T-cell (primary cell): ENCODE measurements around the gene CCND3. TPM values are rescaled to one million over a fixed set of nuclear protein-coding genes. Genes with fewer than 3 reads are reported as not detected.

ENCODE experiments used
- ATAC-seq, 4 experiments: fragments of 200-7000 bp in 3 of 4; fragments of 150-1000 bp in 1 of 4; cut with Tn5 transposase; replicated peaks in 1 of 4; 1 replicate in 3 of 4; 2 replicates in 1 of 4; pipeline ENCODE4 v1.10.0; 2021; ENCODE audit warnings: moderate library complexity in 3 of 4, mild to moderate bottlenecking in 2 of 4, moderate number of reproducible peaks in 1 of 4
- CTCF ChIA-PET, 2 donors: fragments of 300-600 bp; sonication (Branson Sonifier 250); formaldehyde crosslinking; loops; one replicate each; lab custom pipeline; 2022; ENCODE audit warnings: antibody characterized with exemption in 2 of 2; lab: Charles Lee
- POLR2A ChIA-PET, 2 donors: fragments of 300-600 bp; sonication (Branson Sonifier 250); formaldehyde crosslinking; loops; one replicate each; lab custom pipeline; 2022; ENCODE audit warnings: antibody characterized with exemption in 2 of 2; lab: Charles Lee
- DNase-seq, 35 experiments: peaks; one replicate each; pipeline versions ENCODE4 v3.0.0 to v3.0.0-alpha.2; 2013 to 2023
- H3K27ac ChIP-seq: one replicate; pipeline ENCODE4 v1.5.1; 2013; ENCODE audit warnings: low read length
- H3K27me3 ChIP-seq, 2 experiments: replicated peaks in 1 of 2; 1 replicate in 1 of 2; 2 replicates in 1 of 2; pipeline versions ENCODE4 v1.6.1 to v1.7.0; 2013; ENCODE audit warnings: low read length in 1 of 2, mixed read lengths in 1 of 2; ENCODE audit not compliant: control insufficient read depth in 2 of 2, insufficient read depth in 2 of 2; ENCODE audit errors: extremely low read depth in 1 of 2
- H3K36me3 ChIP-seq, 2 donors: 1 replicate in 1 of 2; 2 replicates in 1 of 2; pipeline versions ENCODE4 v1.6.1 to v1.7.0; 2013; ENCODE audit warnings: low read length in 1 of 2; ENCODE audit not compliant: control insufficient read depth in 2 of 2, insufficient read depth in 1 of 2; ENCODE audit errors: extremely low read depth in 1 of 2
- H3K4me1 ChIP-seq, 2 experiments: 1 replicate in 1 of 2; 2 replicates in 1 of 2; pipeline versions ENCODE4 v1.6.1 to v1.7.0; 2013; ENCODE audit warnings: low read length in 2 of 2, mixed read lengths in 1 of 2; ENCODE audit not compliant: insufficient read depth in 2 of 2, control insufficient read depth in 1 of 2; ENCODE audit errors: extremely low read depth in 1 of 2
- H3K4me3 ChIP-seq, 2 donors: 1 replicate in 1 of 2; 2 replicates in 1 of 2; pipeline versions ENCODE4 v1.5.1 to v1.7.0; 2013; ENCODE audit warnings: mild to moderate bottlenecking in 2 of 2, low read length in 1 of 2, moderate library complexity in 1 of 2; ENCODE audit not compliant: control insufficient read depth in 1 of 2; ENCODE audit errors: extremely low read depth in 1 of 2
- H3K9me3 ChIP-seq: 2 replicates; pipeline ENCODE4 v1.7.0; 2013
- H3K27ac Mint-ChIP-seq, 2 donors: one replicate each; pipeline ENCODE4 v1.8.0; 2020 to 2021; ENCODE audit warnings: mild to moderate bottlenecking in 2 of 2, mixed read lengths in 2 of 2
- H3K27me3 Mint-ChIP-seq, 2 donors: one replicate each; pipeline ENCODE4 v1.8.0; 2021 to 2022; ENCODE audit warnings: mixed read lengths in 2 of 2
- H3K36me3 Mint-ChIP-seq: one replicate; pipeline ENCODE4 v1.8.0; 2021; ENCODE audit warnings: mixed read lengths
- H3K4me1 Mint-ChIP-seq, 3 donors: one replicate each; pipeline ENCODE4 v1.8.0; 2020 to 2022; ENCODE audit warnings: mixed read lengths in 3 of 3, mild to moderate bottlenecking in 1 of 3
- H3K4me3 Mint-ChIP-seq, 3 donors: one replicate each; pipeline ENCODE4 v1.8.0; 2020 to 2022; ENCODE audit warnings: mild to moderate bottlenecking in 3 of 3, mixed read lengths in 3 of 3, moderate library complexity in 3 of 3
- H3K9me3 Mint-ChIP-seq, 3 donors: one replicate each; pipeline ENCODE4 v1.8.0; 2020 to 2022; ENCODE audit warnings: mixed read lengths in 3 of 3
- WGBS: methylation state at CpG from one replicate; pipeline ENCODE4 v1.1.5; 2013; ENCODE audit warnings: missing lambda C conversion rate; ENCODE audit not compliant: insufficient coverage; 5-methylcytosine and 5-hydroxymethylcytosine counted together
- total RNA-seq, 35 experiments: library from RNA in 6 of 35; stranded (reverse) in 6 of 35; fragments of 120-200 nt in 1 of 35; gene quantifications; one replicate each; pipeline versions ENCODE4 v1.2.1 to v1.2.4 and lab custom pipeline; 2013 to 2026

CCND3 gene
- total RNA-seq, 5 donors from 2014 or later (not counting 1 experiment from before 2014, with no cell fraction given): 265 to 532 (median 284) TPM

DNA sequence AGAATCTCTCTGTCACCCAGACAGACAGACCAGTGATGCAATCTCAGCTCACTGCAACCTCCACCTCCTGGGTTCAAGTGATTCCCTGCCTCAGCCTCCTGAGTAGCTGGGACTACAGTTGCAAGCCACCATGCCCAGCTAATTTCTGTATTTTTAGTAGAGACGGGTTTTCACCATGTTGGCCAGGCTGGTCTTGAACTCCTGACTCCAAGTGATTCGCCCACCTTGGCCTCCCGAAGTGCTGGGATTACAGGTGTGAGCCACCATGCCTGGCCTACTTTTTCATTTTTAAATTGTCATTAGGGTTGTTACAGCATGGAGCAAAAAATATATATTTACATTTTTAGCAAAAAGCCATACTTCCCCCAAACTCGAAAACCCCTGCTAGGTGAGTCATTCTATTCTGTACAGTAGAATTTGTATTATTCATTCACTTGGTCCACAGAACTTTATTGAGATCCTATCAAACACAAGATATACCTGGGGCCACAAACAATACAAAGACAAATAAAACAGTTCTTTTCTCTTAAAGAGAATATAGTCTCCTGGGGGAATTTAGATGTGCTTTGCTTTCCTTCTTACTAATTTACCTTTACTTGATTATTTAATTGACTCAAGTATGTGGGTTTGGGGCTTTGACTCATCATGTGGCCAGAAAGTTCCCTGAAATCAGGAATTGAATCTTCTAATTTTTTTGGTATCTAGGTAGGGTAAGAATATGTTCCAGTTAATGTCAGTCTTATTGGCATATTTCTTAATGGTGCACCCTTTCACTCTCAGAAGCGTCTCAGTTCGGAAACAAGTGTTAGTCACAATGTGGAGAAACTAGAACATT is 16.6 kb upstream of the CCND3 start:
- Mint-ChIP-seq H3K4me3 (peak overlapping the region in 2 of 3 donors; percentile 52 to 55), H3K27ac (peak overlapping the region; percentile 79 to 90), H3K4me1 (peaks cover 74 to 77% (median 74%) of the 10 kb centered on the region in 3 donors), H3K27me3 (no peaks in the 10 kb centered on the region), H3K9me3 (no peaks in the 10 kb centered on the region), H3K36me3 (peaks cover 26% of the 10 kb centered on the region)
- no CpG with 5 or more reads among the region's 6 CpGs for WGBS
- Histone ChIP-seq H3K27me3 (no peaks in the 10 kb centered on the region), H3K9me3 (no peaks in the 10 kb centered on the region), H3K27ac (no peak overlapping the region), H3K36me3 (peaks cover 4 to 27% of the 10 kb centered on the region in 2 donors), H3K4me3 (no peak overlapping the region), H3K4me1 (peaks cover 7 to 54% of the 10 kb centered on the region in 2 experiments)
- ATAC-seq (peak in 2 of 4 experiments; percentile 40 to 48), DNase-seq (no peak)
- POLR2A ChIA-PET: no interaction called here
- CTCF ChIA-PET: no interaction called here

DNA sequence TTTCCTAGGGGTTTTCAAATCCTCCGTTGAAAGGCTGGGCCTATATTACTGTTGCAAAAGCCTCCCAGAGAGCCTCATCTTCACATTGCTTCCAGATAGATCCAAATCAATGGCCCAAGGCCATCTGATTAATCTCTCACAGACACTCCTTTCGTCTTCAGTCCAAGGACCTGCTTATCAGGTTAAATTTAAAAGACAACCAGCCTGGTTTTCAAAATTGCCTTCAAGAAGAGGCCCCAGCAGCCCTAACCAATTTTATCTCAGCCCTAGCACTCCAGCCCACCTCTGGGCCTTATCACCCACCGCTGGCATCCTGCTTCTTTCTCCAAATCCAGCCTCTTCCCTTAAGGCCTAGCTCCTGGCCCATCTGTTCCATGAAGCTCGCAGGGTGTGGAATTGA is 15.5 kb upstream of the CCND3 start:
- 94% methylated on average over 2 of the region's 4 CpGs for WGBS
- peaks cover 73 to 77% (median 74%) of the 10 kb centered on the region in 3 donors for H3K4me1 Mint-ChIP-seq
- H3K36me3 ChIP-seq: peaks cover 7 to 25% of the 10 kb centered on the region in 2 donors
- no peak overlapping the region for H3K4me3 ChIP-seq
- H3K27me3 Mint-ChIP-seq: no peaks in the 10 kb centered on the region
- H3K27me3 ChIP-seq: no peaks in the 10 kb centered on the region
- CTCF ChIA-PET: no interaction called here
- no peak for ATAC-seq
- no peak for DNase-seq
- H3K27ac ChIP-seq: no peak overlapping the region
- POLR2A ChIA-PET: no interaction called here
- H3K27ac Mint-ChIP-seq: peak overlapping the region; percentile 65 to 66
- no peaks in the 10 kb centered on the region for H3K9me3 ChIP-seq
- no peak overlapping the region for H3K4me3 Mint-ChIP-seq
- peaks cover 25% of the 10 kb centered on the region for H3K36me3 Mint-ChIP-seq
- H3K9me3 Mint-ChIP-seq: no peaks in the 10 kb centered on the region
- peaks cover 8 to 54% of the 10 kb centered on the region in 2 experiments for H3K4me1 ChIP-seq

DNA sequence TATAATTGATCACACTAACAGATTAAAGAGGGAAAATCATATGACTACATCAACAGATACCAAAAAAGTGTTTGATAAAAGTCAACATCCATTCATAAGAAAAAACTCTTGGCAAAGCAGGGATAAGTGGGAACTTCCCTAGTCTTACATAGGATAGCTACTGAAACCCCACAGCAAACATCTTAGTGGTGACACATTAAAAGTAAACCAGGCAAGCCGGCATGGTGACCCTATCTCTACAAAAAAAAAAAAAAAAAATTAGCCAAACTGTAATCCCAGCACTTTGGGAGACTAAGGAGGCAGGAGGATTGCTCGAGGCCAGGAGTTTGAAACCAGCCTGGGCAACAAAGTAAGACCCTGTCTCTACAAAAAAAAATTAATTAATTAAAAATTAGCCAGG is 13.8 kb upstream of the CCND3 start:
- ATAC-seq (no peak), DNase-seq (no peak)
- peaks cover 15% of the 10 kb centered on the region for H3K36me3 Mint-ChIP-seq
- no peaks in the 10 kb centered on the region for H3K9me3 Mint-ChIP-seq
- Histone ChIP-seq H3K27me3 (no peaks in the 10 kb centered on the region), H3K4me3 (no peak overlapping the region), H3K4me1 (peaks cover 11 to 48% of the 10 kb centered on the region in 2 experiments), H3K36me3 (peaks cover 4 to 25% of the 10 kb centered on the region in 2 donors), H3K9me3 (no peaks in the 10 kb centered on the region), H3K27ac (no peak overlapping the region)
- CTCF ChIA-PET: interaction anchor here in 1 of 2 donors (0.6 kb wide), 1 partner anchor 94 kb away, joined by 4 read pairs; no protein-coding TSS in a partner anchor
- POLR2A ChIA-PET: interaction anchor here in 1 of 2 donors (0.6 kb wide), 2 partner anchors 9 to 1187 kb away, joined by 3 to 4 read pairs; no protein-coding TSS in a partner anchor
- no CpG with 5 or more reads among the region's 2 CpGs for WGBS
- no peak overlapping the region for H3K4me3 Mint-ChIP-seq
- peaks cover 66 to 69% (median 67%) of the 10 kb centered on the region in 3 donors for H3K4me1 Mint-ChIP-seq
- H3K27ac Mint-ChIP-seq: no peak overlapping the region
- no peaks in the 10 kb centered on the region for H3K27me3 Mint-ChIP-seq

DNA sequence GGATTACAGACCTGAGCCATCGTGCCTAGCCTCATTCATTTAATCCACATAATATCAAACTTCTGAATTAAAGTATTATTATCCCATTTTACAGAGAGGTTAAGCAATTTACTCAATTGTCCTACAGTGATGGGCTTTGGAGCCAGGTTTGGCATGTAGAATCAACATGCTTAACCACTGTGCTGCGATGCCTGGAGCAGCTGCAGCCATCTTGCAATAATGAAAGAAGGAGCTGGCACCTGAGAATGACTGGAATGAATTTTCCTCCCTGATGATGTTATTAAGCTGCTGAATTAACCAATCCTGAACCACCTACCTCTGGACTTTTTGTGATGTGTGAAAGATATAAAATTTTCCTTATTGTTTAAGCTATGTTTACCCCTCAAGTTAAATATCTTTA is 13.1 kb upstream of the CCND3 start:
- H3K4me1 Mint-ChIP-seq: peaks cover 63 to 68% (median 67%) of the 10 kb centered on the region in 3 donors
- no peak for ATAC-seq
- peaks cover 19% of the 10 kb centered on the region for H3K36me3 Mint-ChIP-seq
- POLR2A ChIA-PET: interaction anchor here in 1 of 2 donors (0.6 to 0.7 kb wide), 3 partner anchors 8 to 1188 kb away, joined by 3 to 4 read pairs (median 3); no protein-coding TSS in a partner anchor
- H3K4me1 ChIP-seq: peaks cover 11 to 46% of the 10 kb centered on the region in 2 experiments
- no peak overlapping the region for H3K27ac ChIP-seq
- no peaks in the 10 kb centered on the region for H3K9me3 ChIP-seq
- H3K27me3 Mint-ChIP-seq: no peaks in the 10 kb centered on the region
- H3K4me3 ChIP-seq: no peak overlapping the region
- no peaks in the 10 kb centered on the region for H3K9me3 Mint-ChIP-seq
- no peak overlapping the region for H3K4me3 Mint-ChIP-seq
- CTCF ChIA-PET: no interaction called here
- H3K27me3 ChIP-seq: no peaks in the 10 kb centered on the region
- H3K27ac Mint-ChIP-seq: peak overlapping the region; percentile 52 to 73
- no peak for DNase-seq
- H3K36me3 ChIP-seq: peaks cover 4 to 26% of the 10 kb centered on the region in 2 donors
- no CpG with 5 or more reads among the region's 2 CpGs for WGBS

DNA sequence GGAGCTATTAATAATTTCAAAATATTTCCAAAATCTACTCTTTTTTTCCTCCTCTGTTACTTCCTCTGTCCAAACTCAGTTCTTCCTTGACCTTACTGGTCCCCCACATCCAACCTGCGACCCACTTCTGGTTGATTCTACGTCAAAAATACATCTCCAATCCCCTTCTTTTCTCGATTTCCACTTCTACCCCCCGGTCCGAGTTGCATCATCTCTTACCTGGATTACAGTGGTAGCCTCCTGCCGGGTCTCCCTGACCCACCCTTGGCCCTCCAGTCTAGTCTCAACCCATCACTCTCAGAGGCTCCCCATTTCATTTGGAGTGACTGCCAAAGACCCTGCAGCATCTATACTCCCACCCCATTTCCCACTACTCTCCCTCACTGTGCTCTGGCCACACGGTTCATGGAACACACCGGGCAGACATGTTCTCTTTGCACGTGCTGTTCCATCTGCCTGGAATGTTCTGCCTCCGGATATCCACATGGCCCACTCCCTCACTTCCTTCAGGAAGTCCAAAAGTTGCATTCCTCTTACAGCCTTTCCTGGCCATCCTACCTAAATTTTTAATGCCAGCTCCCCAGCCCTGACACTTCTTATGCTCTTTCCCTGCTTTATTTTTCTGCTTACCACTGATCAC is 6.1 kb upstream of the CCND3 start:
- POLR2A ChIA-PET: interaction anchor here in 1 of 2 donors (0.7 kb wide), 1 partner anchor 622 kb away, joined by 3 read pairs; no protein-coding TSS in a partner anchor
- WGBS: 92% methylated on average over 10 of the region's 10 CpGs

DNA sequence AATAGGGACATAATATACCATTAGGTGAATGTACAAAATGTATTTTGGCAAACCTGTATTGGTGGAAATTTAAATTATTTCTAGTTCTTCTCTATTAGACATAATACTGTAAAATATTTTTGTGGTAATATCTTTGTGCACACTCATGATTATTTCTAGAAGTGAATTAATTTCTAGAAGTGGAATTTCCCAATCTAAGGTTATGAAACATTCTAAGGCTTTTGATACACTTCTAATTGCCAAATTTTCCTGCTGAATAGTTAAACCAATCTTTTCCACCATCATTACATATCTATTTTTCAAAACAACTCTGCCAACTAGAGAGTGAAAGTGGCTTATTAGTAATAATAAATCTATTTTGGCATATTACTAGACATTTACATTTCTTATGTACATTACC is 1.8 kb upstream of the CCND3 start:
- Mint-ChIP-seq H3K4me3 (no peak overlapping the region), H3K4me1 (peaks cover 61 to 70% (median 67%) of the 10 kb centered on the region in 3 donors), H3K36me3 (peaks cover 3% of the 10 kb centered on the region), H3K27me3 (no peaks in the 10 kb centered on the region), H3K9me3 (no peaks in the 10 kb centered on the region), H3K27ac (peak overlapping the region in 1 of 2 donors; percentile 68)
- Histone ChIP-seq H3K27me3 (no peaks in the 10 kb centered on the region), H3K4me3 (no peak overlapping the region), H3K36me3 (peaks cover 7 to 13% of the 10 kb centered on the region in 2 donors), H3K4me1 (peaks cover 38 to 51% of the 10 kb centered on the region in 2 experiments), H3K9me3 (no peaks in the 10 kb centered on the region), H3K27ac (no peak overlapping the region)
- DNase-seq: no peak
- ChIA-PET POLR2A (interaction anchor here (0.5 to 1.0 kb wide), 2 partner anchors 10 to 803 kb away, joined by 3 to 5 read pairs; partner anchors contain the start of gene TBCC (in 1 of the 2)), CTCF (interaction anchor here in 1 of 2 donors (1.2 to 2.6 kb wide), 3 partner anchors 9 to 156 kb away, joined by 3 to 15 read pairs (median 5); partner anchors contain the start of genes BYSL, MED20 and TOMM6)
- ATAC-seq: no peak

More for the DNA sequence above, 6.1 kb upstream of the CCND3 start:
- CTCF ChIA-PET: interaction anchor here in 1 of 2 donors (0.5 kb wide), 2 partner anchors 32 to 920 kb away, joined by 3 to 4 read pairs; no protein-coding TSS in a partner anchor
- no peaks in the 10 kb centered on the region for H3K9me3 Mint-ChIP-seq
- H3K36me3 Mint-ChIP-seq: peaks cover 11% of the 10 kb centered on the region
- H3K4me3 ChIP-seq: no peak overlapping the region
- H3K9me3 ChIP-seq: no peaks in the 10 kb centered on the region
- H3K27ac ChIP-seq: peak overlapping the region; percentile 1
- peak overlapping the region in 1 of 3 donors; percentile 34 for H3K4me3 Mint-ChIP-seq
- ATAC-seq: no peak
- H3K4me1 Mint-ChIP-seq: peaks cover 54 to 58% (median 55%) of the 10 kb centered on the region in 3 donors
- no peak for DNase-seq
- H3K27me3 Mint-ChIP-seq: no peaks in the 10 kb centered on the region
- H3K27ac Mint-ChIP-seq: peak overlapping the region; percentile 52 to 69
- H3K27me3 ChIP-seq: no peaks in the 10 kb centered on the region
- H3K4me1 ChIP-seq: peaks cover 14 to 38% of the 10 kb centered on the region in 2 experiments
- peaks cover 7 to 34% of the 10 kb centered on the region in 2 donors for H3K36me3 ChIP-seq
